HG02938 (cell line): ENCODE data around the gene ARMH3.
"Not testable (repeated sequence)": the region's sequence is repeated elsewhere in the genome, so short reads cannot be mapped to it uniquely, and the experiment has no call there.

ENCODE experiments used
- ATAC-seq: cut with Tn5 transposase; IDR thresholded peaks from one replicate; pipeline ENCODE4 v1.9.1; 2021; ENCODE audit warnings: mild to moderate bottlenecking, moderate library complexity; ENCODE audit not compliant: unreplicated experiment

The ARMH3 gene

GRCh38 chr10:102055647-102056419 lies at the start of gene ARMH3:
Gene ARMH3, minus strand, starts transcription at chr10:102056173. Its CDS starts 16,059 bp downstream, at chr10:102040114.
- ATAC-seq = peak; percentile 82

- no peak for ATAC-seq
Observed at GRCh38 chr10:102102421-102102820, 46.4 kb upstream of the ARMH3 start.

- no peak for ATAC-seq
Observed at GRCh38 chr10:102101152-102101551, 45.2 kb upstream of the ARMH3 start.

GRCh38 chr10:102096449-102096848 lies 40.5 kb upstream of the ARMH3 start:
- ATAC-seq = no peak

GRCh38 chr10:102090772-102091171 lies 34.8 kb upstream of the ARMH3 start:
- ATAC-seq = no peak

- no peak for ATAC-seq
Observed at GRCh38 chr10:102086196-102086595, 30.2 kb upstream of the ARMH3 start.

GRCh38 chr10:102085336-102085735 lies 29.4 kb upstream of the ARMH3 start:
- ATAC-seq = no peak

- no peak for ATAC-seq
Observed at GRCh38 chr10:102083541-102083940, 27.6 kb upstream of the ARMH3 start.

GRCh38 chr10:102072673-102073527 lies 16.9 kb upstream of the ARMH3 start:
- ATAC-seq = no peak

- no peak for ATAC-seq
Observed at GRCh38 chr10:102069071-102069470, 13.1 kb upstream of the ARMH3 start.

GRCh38 chr10:102068216-102068615 lies 12.2 kb upstream of the ARMH3 start:
- no peak for ATAC-seq

- ATAC-seq = no peak
Observed at GRCh38 chr10:102067091-102067916, 11.3 kb upstream of the ARMH3 start.

GRCh38 chr10:102066399-102067088 lies 10.6 kb upstream of the ARMH3 start:
- ATAC-seq = no peak

- peak; percentile 27 for ATAC-seq
Observed at GRCh38 chr10:102065561-102066398, 9.8 kb upstream of the ARMH3 start.

GRCh38 chr10:102064868-102065560 lies 9.0 kb upstream of the ARMH3 start, which contains the start of gene HPS6:
Gene HPS6, plus strand, starts transcription at chr10:102065349. Its CDS starts 126 bp downstream, at chr10:102065475.
- ATAC-seq = peak; percentile 86

GRCh38 chr10:102064503-102064867 lies 8.5 kb upstream of the ARMH3 start:
- no peak for ATAC-seq

GRCh38 chr10:102059987-102060386 lies 4.0 kb upstream of the ARMH3 start:
- ATAC-seq = no peak

- ATAC-seq = not testable (repeated sequence)
Observed at GRCh38 chr10:102054881-102055646, 909 bp downstream of the ARMH3 start.
